GM19324 (cell line): ENCODE data around the gene PRKCA.
"Not testable (repeated sequence)": the region's sequence is repeated elsewhere in the genome, so short reads cannot be mapped to it uniquely, and the experiment has no call there.

Experiments used
- ATAC-seq: cut with Tn5 transposase; IDR thresholded peaks from one replicate; pipeline ENCODE4 v1.9.1; 2021; ENCODE audit warnings: mild to moderate bottlenecking, moderate library complexity; ENCODE audit not compliant: unreplicated experiment, low FRiP score

The PRKCA gene

DNA sequence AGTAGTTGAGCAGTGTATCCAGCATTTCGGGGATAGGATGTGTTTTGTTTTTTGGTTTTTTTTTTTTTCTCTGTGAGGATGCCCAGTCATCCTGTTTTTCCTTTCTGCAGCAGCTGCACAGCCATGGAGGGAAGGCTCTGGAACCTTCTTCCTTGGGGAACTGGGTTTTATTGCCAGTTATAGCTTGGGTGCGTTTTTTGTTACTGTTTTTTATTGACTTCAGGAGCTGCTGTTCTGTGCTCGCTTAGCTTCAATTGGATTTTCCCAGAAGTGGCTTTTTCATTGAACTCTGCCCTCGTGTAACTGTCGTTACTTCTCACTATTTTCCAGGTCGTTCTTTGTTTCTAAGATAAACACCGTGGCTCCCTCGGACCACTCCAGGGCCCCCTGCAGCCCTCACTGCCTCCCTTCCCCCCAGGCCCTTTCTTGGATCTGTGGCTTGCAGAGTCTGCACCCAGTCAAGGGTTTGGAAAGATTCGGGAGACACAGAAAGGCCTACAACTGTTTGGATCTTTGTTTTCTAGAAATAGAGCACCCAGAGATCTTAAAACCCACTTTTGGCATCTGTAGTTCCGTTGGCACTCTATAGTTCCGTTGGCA, 412.8 kb downstream of the PRKCA start:
- no peak for ATAC-seq

DNA sequence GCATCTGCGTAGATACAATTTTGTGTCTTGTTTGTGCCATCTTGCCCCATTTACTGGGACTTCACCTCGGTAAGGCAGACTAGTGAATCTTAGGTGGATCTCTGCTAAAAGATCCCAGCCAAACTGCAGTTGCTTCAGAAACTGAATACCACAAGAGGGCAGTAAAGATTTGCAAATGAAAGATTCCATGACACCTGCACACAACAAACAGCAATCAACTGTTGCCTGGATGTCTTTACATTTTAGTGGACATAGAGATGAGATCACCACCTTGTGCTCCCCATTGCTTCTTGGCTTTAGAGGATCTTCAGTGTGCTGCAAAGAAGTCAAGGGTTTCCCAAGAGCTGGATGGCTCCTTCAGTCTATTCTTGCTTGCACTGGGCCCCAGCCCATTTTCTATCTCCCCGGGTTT, 413.3 kb downstream of the PRKCA start:
- no peak for ATAC-seq

DNA sequence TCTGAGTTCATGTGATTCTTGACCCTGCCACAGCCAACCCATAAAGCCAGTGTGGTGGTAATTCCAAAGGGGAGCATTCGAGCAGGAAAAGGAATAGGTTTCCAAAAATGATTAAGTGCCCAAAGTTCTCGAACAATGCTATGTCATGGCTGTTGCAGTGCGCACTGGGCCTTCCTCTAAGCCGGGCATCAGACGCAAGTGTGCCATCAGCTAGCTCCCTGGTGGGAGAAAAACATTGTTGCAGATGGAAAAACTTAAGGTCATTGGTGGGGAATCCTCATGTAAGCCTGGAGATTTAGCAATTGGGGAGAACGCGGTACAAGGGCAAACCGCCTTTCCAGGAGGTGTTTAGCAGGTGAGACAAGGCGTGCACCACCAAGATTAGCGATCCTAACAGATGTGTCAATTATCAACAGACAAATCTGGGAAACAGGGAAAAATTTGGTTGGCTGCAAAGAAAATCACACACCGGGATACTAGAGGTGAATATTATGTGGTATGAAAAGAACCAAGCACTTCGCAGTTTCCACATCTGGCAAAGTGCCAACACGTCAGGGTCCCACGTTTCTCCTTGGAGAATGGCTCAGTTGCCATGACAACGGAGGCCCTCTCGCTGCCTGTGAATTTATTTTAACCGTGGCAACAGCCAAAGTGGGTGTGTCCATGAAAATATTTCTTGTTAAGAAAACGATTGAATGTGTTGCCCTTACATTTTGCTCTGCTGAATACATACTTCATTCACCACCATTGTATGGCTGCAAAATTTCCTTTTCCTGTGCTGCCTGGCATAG, 414.0 kb downstream of the PRKCA start:
- no peak for ATAC-seq

DNA sequence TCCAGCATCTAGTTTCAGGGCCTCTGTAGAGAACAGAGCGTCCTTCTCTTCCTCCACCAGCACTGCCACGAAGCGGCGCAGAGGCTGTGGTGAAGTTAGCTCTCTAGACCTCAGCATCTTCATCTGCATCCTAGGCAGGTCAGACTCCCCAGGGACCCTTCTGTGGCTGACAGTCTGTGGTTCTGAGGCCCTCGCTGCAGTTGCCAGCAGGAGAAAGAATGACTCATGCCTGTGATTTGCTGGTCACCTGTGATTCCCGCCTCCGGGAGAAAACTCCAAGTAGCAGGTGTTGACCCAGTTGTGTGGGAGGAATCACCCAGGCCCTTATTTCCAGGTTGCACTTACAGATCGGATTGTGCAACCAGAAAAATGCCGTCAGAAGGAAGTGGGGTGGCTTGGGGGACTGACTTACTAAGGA, 415.2 kb downstream of the PRKCA start:
- no peak for ATAC-seq

GRCh38 chr17:66720027-66720426, 417.6 kb downstream of the PRKCA start:
- ATAC-seq, result no peak

GRCh38 chr17:66720567-66720966, 418.2 kb downstream of the PRKCA start:
- ATAC-seq, result no peak

DNA sequence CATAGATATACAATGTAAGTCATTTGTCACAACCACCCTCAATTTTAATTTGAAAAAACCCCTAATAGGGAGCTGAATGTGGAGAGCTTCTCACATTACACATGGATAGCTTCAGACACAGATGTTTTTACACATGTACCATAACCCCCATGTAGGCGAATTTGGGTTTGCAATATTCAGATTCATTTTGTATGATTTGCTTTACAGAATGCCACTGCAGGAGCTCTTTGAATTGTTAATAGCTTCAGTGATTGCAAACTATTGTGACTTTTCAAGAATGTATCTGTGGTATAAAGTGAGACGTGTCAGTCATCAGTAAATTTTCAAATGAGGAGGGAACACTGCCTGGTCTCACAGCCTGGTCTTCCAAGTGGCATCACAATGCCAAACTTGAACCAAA, 419.9 kb downstream of the PRKCA start:
- no peak for ATAC-seq

DNA sequence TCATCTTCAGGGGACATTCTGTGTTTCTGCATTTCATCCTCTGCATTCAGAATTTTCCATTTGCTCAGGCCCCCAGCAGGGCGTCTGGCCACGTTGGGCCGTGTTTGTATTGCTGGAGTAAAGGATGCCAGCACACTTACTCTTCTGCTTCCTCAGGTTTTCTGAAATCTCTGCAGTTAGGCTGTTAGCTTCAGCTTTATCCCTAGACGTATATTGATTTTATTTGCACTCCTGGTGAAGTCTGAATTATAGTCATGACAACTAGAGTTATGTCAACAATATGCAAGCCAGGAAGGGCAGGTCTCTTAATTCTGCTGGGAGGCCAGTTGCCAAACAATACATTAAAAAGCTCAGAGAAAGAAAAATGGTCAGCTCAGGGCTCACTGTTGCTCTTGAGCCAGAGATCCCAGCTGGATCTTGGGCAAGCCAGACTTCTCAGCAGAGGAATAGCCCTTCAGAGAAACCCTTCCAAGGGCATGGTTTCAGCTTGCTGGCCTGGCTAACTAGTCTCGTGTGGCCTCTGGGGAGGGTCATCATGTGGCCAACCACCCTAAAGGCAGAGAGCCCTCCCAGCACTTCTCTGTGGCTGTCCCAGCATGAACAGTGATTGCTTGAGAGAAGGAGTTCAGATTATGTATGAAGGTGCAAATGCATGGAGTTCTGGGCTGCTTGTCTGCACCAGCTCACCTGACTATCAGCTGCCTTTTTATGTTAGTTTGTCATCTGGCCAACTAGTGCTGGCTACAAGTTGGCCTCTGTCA, 422.3 kb downstream of the PRKCA start:
- ATAC-seq, result no peak

DNA sequence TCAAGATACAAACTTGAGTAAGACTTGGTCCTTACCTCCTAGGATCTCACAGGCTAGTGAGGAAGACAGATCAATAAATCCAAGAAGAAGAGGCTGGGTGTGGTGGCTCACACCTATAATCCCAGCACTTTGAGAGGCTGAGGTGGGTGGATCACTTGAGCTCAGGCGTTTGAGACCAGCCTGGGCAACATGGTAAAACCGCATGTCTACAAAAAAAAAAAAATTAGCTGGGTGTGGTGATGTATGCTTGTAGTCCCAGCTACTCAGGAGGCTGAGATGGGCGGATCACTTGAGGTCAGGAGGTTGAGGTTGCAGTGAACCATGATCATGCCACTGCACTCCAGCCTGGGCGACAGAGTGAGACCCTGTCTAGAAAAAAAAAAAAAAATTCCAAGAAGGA, 423.0 kb downstream of the PRKCA start:
- not testable (repeated sequence) for ATAC-seq

DNA sequence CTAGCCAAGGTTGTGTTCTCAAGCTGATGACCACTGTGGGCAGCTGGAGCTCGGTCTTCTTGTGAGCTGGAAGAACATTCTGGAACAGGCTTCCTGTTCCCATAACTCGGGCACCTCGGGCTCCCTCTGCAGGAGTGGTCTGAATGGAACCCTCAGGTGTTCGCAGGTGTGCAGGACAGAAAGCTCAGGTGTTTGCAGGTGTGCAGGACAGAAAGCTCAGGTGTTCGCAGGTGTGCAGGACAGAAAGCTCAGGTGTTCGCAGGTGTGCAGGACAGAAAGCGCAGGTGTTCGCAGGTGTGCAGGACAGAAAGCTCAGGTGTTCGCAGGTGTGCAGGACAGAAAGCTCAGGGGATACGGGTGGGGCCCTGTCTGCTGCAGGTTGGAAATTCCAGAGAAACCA, 423.5 kb downstream of the PRKCA start:
- ATAC-seq, result no peak

GRCh38 chr17:66726371-66726770, 424.0 kb downstream of the PRKCA start:
- no peak for ATAC-seq

GRCh38 chr17:66726846-66727245, 424.4 kb downstream of the PRKCA start:
- ATAC-seq, result no peak

DNA sequence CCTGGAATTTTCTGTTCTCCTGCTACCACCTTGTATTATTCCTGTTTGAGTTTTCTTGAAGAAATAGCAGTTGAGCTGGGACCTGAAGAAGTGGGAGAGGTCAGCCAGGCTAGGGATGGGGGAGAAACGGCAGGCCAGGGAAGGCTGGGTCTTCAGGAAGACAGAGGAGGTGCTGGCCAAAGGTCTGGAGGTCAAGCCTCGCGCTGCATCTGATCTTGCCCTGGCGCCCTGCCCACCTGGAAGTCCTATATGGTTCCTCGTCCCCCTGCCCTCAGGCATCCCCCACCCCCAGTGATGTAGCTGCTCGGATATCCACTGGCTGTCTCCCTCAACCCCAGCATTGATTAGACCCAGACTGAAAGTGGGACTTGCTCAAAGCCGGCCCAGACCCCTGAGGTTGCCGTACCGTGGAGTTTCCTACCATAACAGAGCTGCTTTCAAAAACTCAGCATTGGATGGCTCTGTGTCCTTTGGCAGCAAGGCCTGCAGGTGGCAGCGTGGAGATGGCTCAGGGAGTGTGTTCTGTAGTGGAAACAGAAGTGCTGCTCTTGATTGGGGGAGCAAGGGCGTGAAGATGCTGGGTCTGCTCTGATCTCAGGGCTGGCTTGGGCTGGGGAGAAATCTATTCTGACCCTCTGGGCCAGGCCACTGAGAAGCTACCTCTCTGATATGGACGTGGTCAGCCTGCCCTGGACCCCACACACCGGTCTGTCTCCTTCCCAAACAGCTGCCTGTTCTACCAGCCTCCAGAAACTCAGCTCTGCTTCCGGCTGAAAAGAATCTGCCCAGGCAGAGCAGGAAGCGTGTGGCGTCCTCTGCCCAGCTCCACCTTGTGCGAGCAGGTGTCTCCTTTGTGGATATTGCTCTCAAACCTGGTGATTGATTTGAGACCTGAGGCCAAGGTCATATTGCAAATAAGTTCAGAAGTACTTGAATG, 425.5 kb downstream of the PRKCA start:
- no peak for ATAC-seq

GRCh38 chr17:66730461-66730923, 428.1 kb downstream of the PRKCA start:
- ATAC-seq, result no peak

DNA sequence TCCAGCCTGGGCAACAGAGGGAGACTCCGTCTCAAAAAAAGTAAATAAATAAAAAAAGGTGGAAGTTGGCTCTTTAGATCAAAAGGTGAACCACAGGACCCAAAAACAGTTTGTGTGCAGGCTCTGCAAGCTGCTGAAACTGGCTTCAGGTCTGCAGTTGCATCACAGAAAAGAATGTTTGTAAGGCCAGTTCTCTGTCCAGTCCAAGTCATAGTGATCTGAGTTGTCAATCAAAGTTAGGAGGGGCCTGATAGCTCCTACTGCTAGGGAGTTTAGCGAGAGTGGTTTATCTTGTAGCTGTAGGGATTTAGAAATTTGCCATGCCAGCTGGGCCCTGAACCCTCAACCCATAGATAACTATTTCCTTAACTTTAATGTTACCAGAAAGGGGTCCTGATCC, 431.3 kb downstream of the PRKCA start:
- ATAC-seq, result no peak

- no peak for ATAC-seq
Measured at GRCh38 chr17:66734186-66734943, 432.0 kb downstream of the PRKCA start.

GRCh38 chr17:66737524-66737923, 435.1 kb downstream of the PRKCA start:
- ATAC-seq, result no peak

GRCh38 chr17:66738301-66738700, 435.9 kb downstream of the PRKCA start:
- no peak for ATAC-seq

- ATAC-seq, result no peak
Measured at GRCh38 chr17:66739553-66739952, 437.1 kb downstream of the PRKCA start.

DNA sequence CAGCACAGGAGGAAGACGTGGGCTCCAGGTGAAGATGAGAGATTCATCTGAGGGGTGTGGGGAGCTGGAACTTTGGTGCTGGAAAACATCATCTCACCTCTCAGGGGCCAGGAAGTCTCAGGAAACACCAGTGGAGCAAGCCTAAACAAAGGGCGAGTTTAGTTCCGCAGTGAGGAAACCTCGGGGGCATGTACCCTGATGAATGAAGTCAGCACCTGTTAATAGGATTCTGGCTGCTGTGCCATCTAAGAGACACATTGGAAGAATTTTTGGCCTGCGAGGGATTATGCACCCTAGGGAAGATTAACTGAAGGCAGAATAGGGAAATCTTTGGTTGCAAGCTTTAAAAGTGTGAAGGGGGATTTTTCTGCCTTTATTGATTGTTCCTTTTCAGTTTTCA, 437.8 kb downstream of the PRKCA start:
- ATAC-seq, result no peak
